ENCODE measurements around the gene KCNQ1.

Gene KCNQ1

GRCh38 chr11:2581151-2581930 is 136.5 kb downstream of the KCNQ1 start:
- no peak for DNase-seq (ENCODE audit: low read depth)

DNA sequence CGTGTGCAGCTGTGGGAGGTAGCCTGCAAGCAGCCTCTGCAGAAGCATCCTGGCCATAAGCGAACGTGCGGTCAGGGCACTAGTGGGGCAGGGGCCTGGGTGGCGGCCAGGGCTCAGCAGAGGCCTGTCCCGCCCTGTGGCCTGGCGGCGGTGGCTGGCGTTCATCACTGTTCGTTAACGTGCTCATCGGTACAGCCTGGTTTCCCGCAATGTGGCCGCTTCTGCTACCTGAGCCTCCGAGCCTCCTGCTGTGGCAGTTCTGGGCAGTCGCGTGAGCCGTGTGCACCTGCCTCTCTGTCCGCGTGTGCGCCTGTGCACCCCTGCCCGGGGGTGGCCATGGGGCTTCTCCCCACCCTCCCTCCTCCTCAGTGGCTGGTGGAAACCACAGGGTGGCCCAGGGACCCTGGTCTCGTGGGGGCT is 137.1 kb downstream of the KCNQ1 start:
- DNase-seq (ENCODE audit: low read depth), result no peak

- no peak for DNase-seq (ENCODE audit: low read depth)
Measured at GRCh38 chr11:2582351-2582945, 137.6 kb downstream of the KCNQ1 start.

GRCh38 chr11:2582946-2583604 is 138.3 kb downstream of the KCNQ1 start:
- no peak for DNase-seq (ENCODE audit: low read depth)

GRCh38 chr11:2583605-2583958 is 138.8 kb downstream of the KCNQ1 start:
- DNase-seq (ENCODE audit: low read depth), result no peak

DNA sequence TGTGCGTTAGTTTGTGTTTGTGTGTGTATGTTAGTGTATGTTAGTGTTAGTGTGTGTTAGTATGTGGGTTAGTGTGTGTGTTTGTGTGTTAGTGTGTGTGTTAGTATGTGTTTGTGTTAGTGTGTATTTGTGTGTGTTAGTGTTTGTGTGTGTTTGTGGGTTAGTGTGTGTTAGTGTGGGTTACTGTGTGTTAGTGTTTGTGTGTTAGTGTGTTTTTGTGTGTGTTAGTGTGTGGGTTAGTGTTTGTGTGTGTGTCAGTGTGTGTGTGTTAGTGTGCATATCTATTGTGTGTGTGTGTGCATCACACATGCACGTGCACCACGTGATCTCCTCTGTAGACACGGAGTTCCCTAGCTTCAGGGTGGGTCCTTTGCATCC is 139.6 kb downstream of the KCNQ1 start:
- DNase-seq (ENCODE audit: low read depth), result no peak

DNA sequence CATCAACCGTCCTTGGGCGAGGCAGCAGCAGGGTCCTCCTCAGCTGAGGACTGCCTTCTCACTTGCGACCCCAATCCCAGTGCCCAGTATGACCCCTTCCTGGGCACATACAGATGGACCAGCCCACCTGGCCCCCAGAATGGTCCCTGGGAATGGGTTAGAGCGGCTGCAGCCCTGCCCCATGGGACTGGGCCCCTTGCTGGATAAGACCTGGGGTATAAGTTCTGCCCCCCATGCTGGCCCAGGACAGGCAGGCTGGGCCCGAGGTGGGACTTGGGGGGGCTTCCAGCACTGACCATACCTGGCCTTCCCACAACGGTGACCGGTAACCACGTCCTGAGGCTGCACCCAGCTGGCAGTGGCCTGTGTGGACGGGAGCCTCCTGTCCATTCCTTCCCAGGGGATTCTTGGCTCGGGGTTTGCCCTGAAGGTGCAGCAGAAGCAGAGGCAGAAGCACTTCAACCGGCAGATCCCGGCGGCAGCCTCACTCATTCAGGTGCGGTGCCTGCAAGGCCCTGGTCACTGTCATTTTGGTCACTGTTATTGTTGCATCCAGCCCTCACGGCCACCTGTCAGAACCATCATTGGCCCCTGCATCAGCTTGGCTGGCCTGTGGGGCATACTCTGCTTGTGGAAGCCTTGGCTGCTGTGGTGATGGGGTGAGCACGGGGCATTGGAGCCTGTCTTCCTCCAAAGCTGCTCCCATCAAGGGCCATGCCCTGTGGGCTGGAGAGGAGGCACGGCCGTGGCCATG is 140.2 kb downstream of the KCNQ1 start:
- no peak for DNase-seq (ENCODE audit: low read depth)

DNA sequence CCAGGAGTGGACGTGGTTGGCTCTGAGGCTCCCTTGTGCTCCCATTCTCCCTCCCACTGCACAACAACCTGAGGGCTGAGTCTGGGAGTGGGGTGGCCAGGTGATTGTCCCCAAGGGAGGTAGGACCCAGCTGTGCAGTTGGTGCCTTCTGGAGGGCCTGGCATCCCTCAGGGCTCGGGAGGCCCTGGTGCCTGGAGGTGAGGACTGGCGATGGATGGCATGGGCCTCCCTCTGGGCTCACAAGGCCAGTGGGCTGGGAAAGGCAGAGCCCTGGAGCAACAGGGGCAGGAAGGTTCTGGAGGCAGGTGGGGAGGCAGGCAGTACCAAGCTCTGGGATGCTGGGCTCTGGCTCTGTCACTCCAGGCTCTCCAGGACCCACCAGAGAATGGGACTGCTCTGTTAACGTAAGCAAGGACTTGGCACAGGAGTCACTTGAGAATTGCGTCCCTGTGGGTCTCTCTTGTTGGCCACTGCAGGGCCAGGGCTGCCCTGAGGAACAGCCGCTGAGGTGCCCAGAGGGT is 140.8 kb downstream of the KCNQ1 start:
- DNase-seq (ENCODE audit: low read depth), result no peak

DNA sequence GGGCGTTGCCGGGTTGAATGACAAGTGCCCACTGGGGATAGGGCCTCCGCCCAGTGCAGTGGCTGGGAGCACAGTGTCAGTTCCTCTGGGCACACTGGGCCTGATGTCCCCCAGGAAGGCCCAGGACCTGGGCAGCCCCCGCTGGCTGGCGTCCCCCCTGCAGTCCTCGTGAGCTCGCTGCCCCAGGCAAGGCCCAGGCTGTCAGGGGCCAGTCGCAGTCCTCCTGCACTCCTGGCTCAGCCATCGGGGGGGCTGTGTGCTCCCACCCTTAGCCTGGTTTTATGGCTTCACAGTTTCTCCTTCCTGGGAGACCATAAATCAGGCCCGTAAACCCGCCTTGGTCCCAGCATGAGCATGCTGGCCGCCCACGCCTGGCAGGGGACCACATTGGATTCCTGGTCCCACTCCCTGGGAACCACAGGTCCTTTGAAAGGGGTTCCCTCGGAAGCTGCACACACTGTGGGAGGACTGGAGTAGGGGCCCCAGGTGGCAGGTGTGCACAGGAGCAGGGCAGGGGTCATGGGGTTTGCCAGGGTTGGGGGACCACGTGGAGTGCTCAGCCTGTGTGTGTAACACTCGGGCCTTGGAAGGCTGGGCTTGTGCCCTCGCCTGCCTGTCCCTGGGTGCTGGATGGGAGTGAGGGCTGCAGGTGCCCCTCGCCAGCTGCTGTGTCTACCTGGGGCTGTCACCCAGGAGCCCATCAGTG is 141.4 kb downstream of the KCNQ1 start:
- no peak for DNase-seq (ENCODE audit: low read depth)

DNA sequence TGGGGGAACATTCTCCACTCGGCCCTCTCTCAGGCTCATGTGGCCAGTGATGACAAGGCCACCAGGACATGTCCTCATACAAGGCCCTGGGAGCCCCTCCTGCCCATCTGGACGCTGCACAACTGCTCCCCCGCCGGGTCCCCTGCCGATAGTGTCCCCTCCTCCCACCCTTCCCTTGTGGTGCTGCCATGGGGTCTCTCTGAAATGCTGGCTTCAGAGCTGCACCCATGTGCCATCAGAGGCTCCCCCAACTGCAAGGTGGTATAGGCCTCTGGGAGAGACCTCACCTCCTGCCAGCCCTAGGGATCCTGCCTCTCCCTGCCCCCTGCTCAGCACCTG is 142.0 kb downstream of the KCNQ1 start:
- DNase-seq (ENCODE audit: low read depth), result no peak

DNA sequence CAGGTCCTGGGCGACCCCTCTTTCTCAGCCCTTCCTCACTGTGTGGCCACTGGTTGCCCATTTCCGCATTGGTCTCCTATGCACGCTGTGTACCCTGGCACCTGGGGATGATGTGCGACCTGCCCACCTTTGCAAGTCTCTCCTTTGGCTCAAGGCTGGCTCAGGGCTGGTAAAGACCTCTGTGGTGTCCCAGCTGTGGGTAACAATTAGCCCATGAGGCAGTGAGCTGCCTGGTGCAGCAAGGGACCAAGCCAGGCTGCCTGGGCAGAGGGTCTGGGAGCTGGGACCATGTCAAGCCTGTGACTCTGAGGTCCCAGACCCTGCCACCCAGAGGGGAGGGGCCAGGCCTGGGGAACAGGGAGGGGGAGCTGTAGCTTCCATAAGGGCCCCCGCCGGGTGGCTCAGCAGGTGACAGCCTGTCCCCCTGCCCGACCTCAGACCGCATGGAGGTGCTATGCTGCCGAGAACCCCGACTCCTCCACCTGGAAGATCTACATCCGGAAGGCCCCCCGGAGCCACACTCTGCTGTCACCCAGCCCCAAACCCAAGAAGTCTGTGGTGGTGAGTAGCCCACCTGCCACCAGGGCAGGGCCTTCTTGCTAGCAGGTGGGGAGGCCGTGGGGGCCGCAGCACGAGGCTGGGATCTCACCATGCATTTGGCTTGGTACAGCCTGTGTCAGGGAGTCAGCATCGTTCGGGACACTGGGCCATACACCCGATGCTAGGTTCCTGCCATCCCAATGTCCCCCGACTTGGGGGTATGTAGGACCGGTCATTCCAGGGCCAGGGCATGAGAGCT is 142.5 kb downstream of the KCNQ1 start:
- no peak for DNase-seq (ENCODE audit: low read depth)

- no peak for DNase-seq (ENCODE audit: low read depth)
Measured at GRCh38 chr11:2587976-2588748, 143.4 kb downstream of the KCNQ1 start.

GRCh38 chr11:2588809-2589537 is 144.2 kb downstream of the KCNQ1 start:
- no peak for DNase-seq (ENCODE audit: low read depth)

GRCh38 chr11:2589538-2589934 is 144.7 kb downstream of the KCNQ1 start:
- DNase-seq (ENCODE audit: low read depth), result no peak

GRCh38 chr11:2590131-2590964 is 145.5 kb downstream of the KCNQ1 start:
- DNase-seq (ENCODE audit: low read depth), result no peak

DNA sequence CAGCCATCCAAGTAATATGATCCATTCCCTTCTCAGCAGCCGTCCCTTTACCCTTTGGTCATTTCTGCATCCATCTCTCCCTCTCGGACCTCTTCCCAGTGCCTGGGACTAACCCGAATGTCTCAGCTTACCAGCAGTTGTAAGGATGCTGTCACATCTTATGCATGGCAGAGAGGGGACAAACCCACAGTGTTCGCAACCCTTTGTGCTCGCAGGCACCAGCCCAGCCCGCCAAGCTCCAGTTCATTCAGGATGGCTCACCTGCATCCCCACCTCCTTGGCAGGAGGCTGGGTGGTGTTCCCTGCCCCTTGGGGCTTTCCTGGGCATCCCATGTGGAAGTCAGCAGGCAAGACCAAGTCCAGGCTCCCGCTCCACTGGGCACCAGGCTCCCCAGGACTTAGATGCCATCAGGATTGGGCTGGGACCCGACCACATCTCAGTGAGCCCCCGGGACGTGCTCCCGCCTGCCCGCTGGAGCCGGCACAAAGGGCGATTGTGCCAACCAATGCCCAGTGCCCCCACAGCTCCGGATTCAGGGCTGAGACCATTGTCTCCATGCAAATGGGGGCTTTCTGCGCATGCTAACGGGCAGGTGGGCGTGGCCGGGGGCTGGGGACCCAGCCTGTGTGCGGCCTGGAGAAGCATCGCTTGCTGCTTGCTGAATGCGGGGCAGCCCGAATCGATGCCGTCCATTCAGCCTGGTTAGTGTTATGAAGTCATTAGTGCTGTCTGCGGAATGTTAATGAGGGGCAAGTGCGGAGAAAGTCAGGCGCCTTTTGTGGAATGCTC is 146.4 kb downstream of the KCNQ1 start:
- DNase-seq (ENCODE audit: low read depth), result no peak

GRCh38 chr11:2591805-2592204 is 147.0 kb downstream of the KCNQ1 start:
- no peak for DNase-seq (ENCODE audit: low read depth)
